Mucosa of rectum (tissue), 2 donors: ENCODE data around the gene KLK1.
"Not testable (repeated sequence)": the region's sequence is repeated elsewhere in the genome, so short reads cannot be mapped to it uniquely, and the experiment has no call there.

Experiments
- H3K27ac ChIP-seq, 2 donors: one replicate each; pipeline ENCODE4 v1.7.0; 2013; ENCODE audit warnings: inconsistent platforms in 2 of 2, low read depth in 2 of 2, low read length in 2 of 2
- H3K27me3 ChIP-seq, 2 donors: one replicate each; pipeline ENCODE4 v1.7.0; 2013; ENCODE audit warnings: low read length in 2 of 2; ENCODE audit not compliant: control insufficient read depth in 2 of 2, insufficient read depth in 2 of 2
- H3K36me3 ChIP-seq, 2 donors: one replicate each; pipeline ENCODE4 v1.7.0; 2013; ENCODE audit warnings: low read length in 2 of 2; ENCODE audit not compliant: control insufficient read depth in 2 of 2, insufficient read depth in 2 of 2
- H3K4me1 ChIP-seq, 2 donors: one replicate each; pipeline ENCODE4 v1.7.0; 2013; ENCODE audit warnings: low read length in 2 of 2, mild to moderate bottlenecking in 1 of 2; ENCODE audit not compliant: control insufficient read depth in 2 of 2, insufficient read depth in 2 of 2
- H3K4me3 ChIP-seq, 2 donors: one replicate each; pipeline ENCODE4 v1.7.0; 2013; ENCODE audit warnings: low read length in 2 of 2
- H3K9ac ChIP-seq, 2 donors: one replicate each; pipeline ENCODE4 v1.7.0; 2013; ENCODE audit warnings: low read length in 2 of 2, low read depth in 1 of 2, mild to moderate bottlenecking in 1 of 2
- H3K9me3 ChIP-seq, 2 donors: one replicate each; pipeline ENCODE4 v1.7.0; 2013; ENCODE audit warnings: low read length in 2 of 2; ENCODE audit not compliant: control insufficient read depth in 2 of 2
- donor health status: healthy.
- donor health status: Normal muscosa, but diverticular disease.

Gene KLK1

DNA sequence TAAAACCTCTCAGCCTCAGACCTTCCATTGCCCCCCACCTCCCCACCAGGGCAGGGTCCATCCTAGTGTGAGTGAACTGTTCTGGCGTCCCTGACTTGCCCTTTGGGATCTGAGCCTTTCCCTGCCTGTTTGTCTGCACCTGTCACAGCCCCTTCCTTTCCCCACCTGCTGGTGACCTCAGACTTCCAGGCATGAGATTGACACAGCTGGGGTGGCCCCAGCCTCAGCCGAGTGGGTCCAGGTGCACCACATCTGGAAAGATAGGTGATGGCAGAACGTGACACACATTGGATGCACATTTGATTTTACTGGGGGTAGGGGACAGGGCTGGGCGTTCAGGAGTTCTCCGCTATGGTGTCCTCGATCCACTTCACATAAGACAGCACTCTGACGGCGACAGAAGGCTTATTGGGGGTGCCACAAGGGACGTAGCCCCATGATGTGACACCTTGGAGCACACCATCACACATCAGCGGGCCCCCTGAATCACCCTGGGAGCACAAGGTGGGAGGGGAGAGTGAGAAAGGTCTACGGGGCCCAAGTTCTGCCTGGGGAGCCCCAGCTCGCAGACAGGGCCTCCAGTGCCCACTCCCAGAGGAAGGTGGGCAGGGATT lies 4.6 kb downstream of the KLK1 start:
- peaks cover 24 to 50% of the 10 kb centered on the region in 2 donors for H3K4me1 ChIP-seq
- peak overlapping the region; percentile 14 to 79 for H3K9ac ChIP-seq
- H3K27me3 ChIP-seq: peaks cover 8 to 12% of the 10 kb centered on the region in 2 donors
- H3K4me3 ChIP-seq: peak overlapping the region; percentile 63 to 70
- H3K27ac ChIP-seq: peak overlapping the region; percentile 80 to 89
- no peaks in the 10 kb centered on the region for H3K36me3 ChIP-seq
- H3K9me3 ChIP-seq: no peaks in the 10 kb centered on the region

DNA sequence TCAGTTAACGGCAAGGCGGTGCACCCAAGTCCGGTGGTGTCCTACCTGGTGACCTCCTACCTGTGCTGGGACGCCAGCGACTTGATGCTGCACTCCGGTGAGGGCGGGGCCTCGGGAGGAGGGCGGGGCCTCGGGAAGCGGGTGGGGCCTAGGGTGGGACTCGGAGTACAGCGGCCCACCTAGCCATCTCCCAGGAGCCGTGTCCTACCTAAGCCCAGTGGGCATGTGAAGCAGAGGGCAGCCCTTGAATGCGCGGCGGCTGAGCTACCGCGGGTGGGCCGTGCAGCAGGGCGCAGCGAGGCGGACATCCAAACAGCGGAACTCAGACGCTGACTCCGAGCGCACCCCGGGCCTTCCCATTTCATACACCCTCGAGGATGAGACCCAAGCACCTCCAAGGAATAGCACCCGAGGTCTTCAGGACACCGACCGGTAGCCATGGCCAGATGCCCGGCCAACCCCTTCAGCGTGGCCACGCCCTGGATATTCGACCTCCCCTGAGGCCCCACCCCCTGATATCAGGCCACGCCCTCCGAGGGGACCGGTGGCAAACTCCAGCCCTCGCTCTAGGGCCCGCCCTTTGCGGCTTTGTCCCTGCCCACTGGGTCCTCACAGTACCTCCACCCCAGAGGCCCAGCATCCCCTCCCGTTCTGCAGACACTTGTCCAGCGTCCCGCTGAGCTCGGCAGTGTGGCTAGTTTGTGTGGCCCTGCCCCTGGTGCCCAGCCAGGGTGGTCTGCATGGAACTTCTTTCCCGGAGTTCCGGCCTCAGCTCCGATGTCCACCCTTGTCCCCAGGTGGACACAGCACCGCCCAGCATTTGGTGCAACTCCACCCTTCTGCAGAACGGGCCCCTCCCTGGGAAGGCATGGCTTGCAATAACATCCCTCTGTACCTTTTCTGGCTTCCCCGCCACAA lies 5.4 kb downstream of the KLK1 start:
- Histone ChIP-seq H3K9me3 (no peaks in the 10 kb centered on the region), H3K4me3 (peak overlapping the region; percentile 63 to 70), H3K9ac (peak overlapping the region in 1 of 2 donors; percentile 79), H3K27ac (peak overlapping the region; percentile 80 to 89), H3K4me1 (peaks cover 24 to 43% of the 10 kb centered on the region in 2 donors), H3K27me3 (peaks cover 8 to 12% of the 10 kb centered on the region in 2 donors), H3K36me3 (no peaks in the 10 kb centered on the region)

DNA sequence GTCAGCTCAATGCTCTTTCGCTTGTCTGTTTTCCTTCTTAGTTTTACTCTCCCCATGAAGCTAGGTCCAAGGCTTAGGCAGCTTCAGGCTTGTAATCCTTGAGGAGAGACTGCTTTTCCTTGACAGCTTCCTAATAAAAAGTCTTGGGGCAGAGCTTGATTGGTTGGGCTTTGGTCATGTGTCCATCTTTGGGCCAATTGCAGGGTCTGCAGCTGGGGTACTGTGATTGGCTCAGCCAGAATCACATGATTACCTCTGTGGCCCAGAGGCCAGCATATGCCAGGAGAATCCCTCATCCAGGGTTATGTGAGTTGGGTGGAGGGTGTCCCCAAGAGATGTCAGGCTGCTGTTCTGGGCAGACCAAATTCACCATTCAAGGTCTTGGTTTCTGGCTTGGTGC lies 8.1 kb downstream of the KLK1 start:
- Histone ChIP-seq H3K4me3 (no peak overlapping the region), H3K36me3 (no peaks in the 10 kb centered on the region), H3K9me3 (no peaks in the 10 kb centered on the region), H3K4me1 (peaks cover 12 to 19% of the 10 kb centered on the region in 2 donors), H3K27ac (peak overlapping the region in 1 of 2 donors; percentile 7), H3K27me3 (peaks cover 8 to 12% of the 10 kb centered on the region in 2 donors), H3K9ac (no peak overlapping the region)

DNA sequence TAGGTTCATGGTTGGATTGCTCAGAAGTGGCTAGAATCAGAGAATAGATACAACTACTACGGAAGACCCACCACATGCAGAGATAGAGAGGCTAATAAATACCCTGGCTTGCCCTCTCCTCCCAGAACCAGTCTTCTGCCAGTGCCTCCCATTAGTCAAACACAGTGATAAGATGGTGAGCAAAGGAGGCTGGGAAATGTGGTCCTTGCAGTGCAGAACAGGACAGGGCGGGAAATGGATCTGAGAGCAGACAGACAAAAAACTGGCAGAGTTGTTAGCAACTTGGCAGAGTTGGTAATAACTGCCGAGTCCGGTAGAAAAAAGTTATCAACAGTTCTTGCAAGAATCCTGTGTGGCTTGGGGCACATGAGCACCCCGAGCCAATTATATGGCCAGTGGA lies 8.7 kb downstream of the KLK1 start:
- Histone ChIP-seq H3K4me3 (no peak overlapping the region), H3K27ac (no peak overlapping the region), H3K9ac (no peak overlapping the region), H3K9me3 (no peaks in the 10 kb centered on the region), H3K27me3 (peaks cover 5 to 10% of the 10 kb centered on the region in 2 donors), H3K4me1 (peaks cover 12 to 15% of the 10 kb centered on the region in 2 donors), H3K36me3 (no peaks in the 10 kb centered on the region)

DNA sequence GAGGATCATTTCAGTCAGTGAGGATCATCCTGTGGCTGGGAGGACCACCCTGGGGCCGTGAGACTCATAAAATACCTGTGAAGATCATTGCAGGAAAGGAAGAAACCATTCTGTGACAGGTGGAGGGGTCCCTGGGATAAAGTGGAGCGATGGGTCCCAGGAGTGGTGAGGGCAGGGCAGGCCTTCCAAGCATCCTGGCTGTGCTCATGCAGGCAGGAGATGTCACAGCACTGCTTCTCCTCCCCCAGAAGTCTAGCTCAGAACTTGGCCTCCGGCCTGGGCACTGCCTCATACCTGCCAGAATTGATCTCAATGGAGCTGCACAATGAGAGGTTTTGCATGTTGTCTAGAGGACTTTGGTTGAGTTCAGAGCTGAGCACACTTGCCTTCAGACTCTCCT lies 11.1 kb downstream of the KLK1 start:
- no peaks in the 10 kb centered on the region for H3K9me3 ChIP-seq
- no peaks in the 10 kb centered on the region for H3K27me3 ChIP-seq
- H3K4me3 ChIP-seq: no peak overlapping the region
- no peaks in the 10 kb centered on the region for H3K36me3 ChIP-seq
- no peak overlapping the region for H3K27ac ChIP-seq
- no peak overlapping the region for H3K9ac ChIP-seq
- no peaks in the 10 kb centered on the region for H3K4me1 ChIP-seq

DNA sequence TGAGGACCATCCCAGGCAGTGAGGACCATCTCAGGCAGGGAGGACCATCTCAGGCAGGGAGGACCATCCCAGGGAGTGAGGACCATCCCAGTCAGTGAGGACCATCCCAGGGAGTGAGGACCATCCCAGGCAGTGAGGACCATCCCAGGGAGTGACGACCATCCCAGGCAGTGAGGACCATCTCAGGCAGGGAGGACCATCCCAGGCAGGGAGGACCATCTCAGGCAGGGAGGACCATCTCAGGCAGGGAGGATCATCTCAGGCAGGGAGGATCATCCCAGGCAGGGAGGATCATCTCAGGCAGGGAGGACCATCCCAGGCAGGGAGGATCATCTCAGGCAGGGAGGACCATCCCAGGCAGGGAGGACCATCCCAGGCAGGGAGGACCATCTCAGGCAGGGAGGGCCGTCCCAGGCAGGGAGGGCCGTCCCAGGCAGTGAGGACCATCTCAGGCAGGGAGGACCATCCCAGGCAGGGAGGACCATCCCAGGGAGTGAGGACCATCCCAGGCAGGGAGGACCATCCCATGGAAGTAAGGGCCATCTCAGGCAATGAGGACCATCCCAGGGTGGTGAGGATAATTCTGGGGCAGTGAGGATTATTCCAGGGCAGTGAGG lies 11.9 kb downstream of the KLK1 start:
- not testable (repeated sequence) for H3K4me3 ChIP-seq, H3K27ac ChIP-seq, H3K9ac ChIP-seq, H3K9me3 ChIP-seq, H3K4me1 ChIP-seq, H3K36me3 ChIP-seq, H3K27me3 ChIP-seq

DNA sequence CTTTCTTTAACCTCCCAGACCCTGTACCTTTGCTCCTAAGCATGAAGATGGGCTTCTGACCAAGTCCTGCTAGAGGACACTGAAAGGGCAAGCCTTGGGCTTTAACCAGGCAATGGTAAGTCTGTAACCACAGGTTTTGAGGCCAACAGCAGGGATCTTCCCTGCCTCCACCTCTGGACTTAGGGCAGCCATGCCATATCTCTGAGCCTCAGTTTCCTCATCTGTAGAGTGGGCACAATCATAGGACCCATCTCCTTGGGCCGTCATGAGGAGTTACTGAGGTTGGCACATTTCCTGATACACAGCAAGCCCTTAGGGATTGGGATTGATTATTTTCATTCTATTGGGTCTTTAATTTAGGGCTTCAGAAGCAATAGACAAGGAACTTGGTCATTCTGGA lies 14.7 kb downstream of the KLK1 start:
- no peak overlapping the region for H3K4me3 ChIP-seq
- H3K4me1 ChIP-seq: peaks cover under 1% of the 10 kb centered on the region in 2 donors
- H3K9me3 ChIP-seq: no peaks in the 10 kb centered on the region
- H3K9ac ChIP-seq: no peak overlapping the region
- no peaks in the 10 kb centered on the region for H3K27me3 ChIP-seq
- no peak overlapping the region for H3K27ac ChIP-seq
- no peaks in the 10 kb centered on the region for H3K36me3 ChIP-seq

DNA sequence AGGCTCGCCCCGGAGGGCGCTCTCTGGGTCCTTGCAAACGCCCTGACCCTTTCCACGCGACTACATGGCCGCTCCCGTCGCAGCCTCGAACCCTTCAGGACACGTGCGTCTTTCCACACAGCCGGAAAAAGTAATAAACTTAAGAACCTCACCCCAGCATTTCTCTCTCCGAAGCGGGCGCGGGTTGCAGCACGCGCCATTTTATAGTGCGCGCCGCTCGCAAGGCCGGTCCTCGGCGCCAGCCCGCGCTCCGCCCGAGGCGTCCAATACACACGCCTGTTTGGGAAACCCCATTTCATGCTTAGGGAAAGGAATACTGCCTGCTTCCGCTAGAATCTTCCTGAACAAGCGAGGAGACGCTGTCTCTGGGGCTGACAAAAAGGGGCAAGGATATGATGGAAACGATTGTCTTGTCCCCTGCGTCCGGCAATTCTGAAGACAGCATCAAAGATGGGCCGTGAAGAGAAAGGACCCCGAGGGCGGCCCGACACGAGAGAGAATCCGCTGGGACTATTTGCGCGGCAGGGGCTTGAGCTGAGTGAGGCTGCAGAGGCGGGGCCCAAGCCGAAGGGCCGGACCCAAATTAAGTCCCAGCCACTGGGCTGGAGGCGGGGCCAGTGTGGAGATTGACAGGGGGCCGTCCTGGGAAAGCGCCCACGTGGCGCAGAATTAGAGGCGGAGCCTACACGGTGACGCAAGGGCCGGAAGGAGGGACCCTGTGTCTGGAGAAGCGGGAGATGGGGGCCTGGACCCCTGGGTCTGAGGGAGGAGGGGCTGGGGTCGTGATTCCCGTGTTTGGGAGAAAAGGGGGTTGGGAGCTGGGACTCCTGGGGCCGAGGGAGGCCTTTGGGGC lies 18.9 kb downstream of the KLK1 start:
- H3K27me3 ChIP-seq: no peaks in the 10 kb centered on the region
- H3K4me3 ChIP-seq: peak overlapping the region; percentile 83 to 95
- peak overlapping the region; percentile 96 to 98 for H3K27ac ChIP-seq
- peaks cover 9 to 19% of the 10 kb centered on the region in 2 donors for H3K4me1 ChIP-seq
- H3K36me3 ChIP-seq: peaks cover 3 to 8% of the 10 kb centered on the region in 2 donors
- no peaks in the 10 kb centered on the region for H3K9me3 ChIP-seq
- peak overlapping the region; percentile 83 to 94 for H3K9ac ChIP-seq

DNA sequence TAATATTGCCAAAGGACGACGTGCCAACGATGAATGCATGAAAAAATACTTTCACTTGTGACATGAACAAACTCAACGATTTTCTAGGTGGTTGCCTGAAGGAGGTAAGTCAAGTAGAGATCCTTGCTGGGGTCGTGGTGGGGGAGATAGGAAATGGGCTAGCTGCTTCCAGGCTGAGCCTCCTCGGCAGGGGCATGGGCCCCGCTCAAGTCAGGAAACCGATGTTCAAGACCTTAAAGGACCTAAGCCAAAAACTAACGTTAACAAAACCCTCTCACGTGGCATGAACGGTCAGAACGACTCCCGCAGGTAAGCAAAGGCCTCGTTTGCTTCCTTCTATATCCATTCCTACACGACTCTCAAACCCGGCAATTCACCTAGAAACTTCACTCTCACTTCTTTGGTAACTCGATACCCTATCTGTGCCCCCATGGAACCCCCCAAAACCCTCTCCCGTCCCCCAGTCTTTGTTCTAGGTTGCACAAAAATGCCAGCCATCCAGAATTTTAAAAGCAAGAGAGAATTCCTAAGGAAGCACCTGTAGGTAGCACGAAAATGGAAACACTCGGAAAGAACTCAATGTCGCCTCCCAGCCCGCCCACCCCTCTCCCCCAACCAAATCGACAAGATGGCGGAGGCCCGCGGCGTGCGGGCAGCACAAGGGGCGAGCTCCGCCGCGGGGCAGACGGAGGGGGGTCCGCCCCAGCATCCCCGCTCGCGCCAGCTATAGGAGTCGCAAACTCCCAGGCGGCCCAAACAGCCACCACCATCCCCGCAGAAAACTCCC lies 19.8 kb downstream of the KLK1 start:
- Histone ChIP-seq H3K27me3 (no peaks in the 10 kb centered on the region), H3K36me3 (peaks cover 7 to 12% of the 10 kb centered on the region in 2 donors), H3K4me3 (peak overlapping the region; percentile 83 to 95), H3K9ac (peak overlapping the region; percentile 83 to 94), H3K4me1 (peaks cover 9 to 19% of the 10 kb centered on the region in 2 donors), H3K27ac (peak overlapping the region; percentile 96 to 98), H3K9me3 (no peaks in the 10 kb centered on the region)
